Tibial artery (tissue), 4 donors: ENCODE data around the gene TTN.

Source experiments
- DNase-seq, 2 donors: peaks; one replicate each; pipeline ENCODE4 v3.0.0-alpha.2; 2019
- H3K27ac ChIP-seq, 2 donors: fragments of 200-600 bp; sonication (generic) in 1 of 2; 1 replicate in 1 of 2; 2 replicates in 1 of 2; pipeline ENCODE4 v1.5.1; 2018 to 2019; ENCODE audit warnings: mild to moderate bottlenecking in 1 of 2
- H3K27me3 ChIP-seq, 2 donors: fragments of 200-600 bp; sonication (generic) in 1 of 2; one replicate each; pipeline versions ENCODE4 v1.5.1 to v1.6.0; 2016 to 2019
- H3K36me3 ChIP-seq, 3 donors: fragments of 200-600 bp; sonication (generic) in 2 of 3; one replicate each; pipeline ENCODE4 v1.5.1; 2016 to 2019; ENCODE audit warnings: mild to moderate bottlenecking in 2 of 3
- H3K4me1 ChIP-seq, 4 donors: fragments of 200-600 bp; sonication (generic) in 2 of 4; 1 replicate in 3 of 4; 2 replicates in 1 of 4; pipeline ENCODE4 v1.5.1; 2016 to 2019
- H3K4me3 ChIP-seq, 2 donors: fragments of 200-600 bp; sonication (generic) in 1 of 2; 1 replicate in 1 of 2; 2 replicates in 1 of 2; pipeline ENCODE4 v1.5.1; 2018 to 2019; ENCODE audit warnings: mild to moderate bottlenecking in 2 of 2
- H3K9me3 ChIP-seq, 3 donors: fragments of 200-600 bp; sonication (generic) in 1 of 3; one replicate each; pipeline ENCODE4 v1.5.1; 2016 to 2019
- CTCF ChIP-seq, 2 experiments: fragments of 200-600 bp in 1 of 2; fragments of 450-650 bp in 1 of 2; IDR thresholded peaks; one replicate each; pipeline ENCODE4 v1.5.1; 2017 to 2019; ENCODE audit warnings: antibody characterized with exemption in 2 of 2, mild to moderate bottlenecking in 1 of 2, moderate library complexity in 1 of 2
- intact Hi-C: fragments of 100-400 bp; cut with DNase I; formaldehyde crosslinking; loops from one replicate; pipeline ENCODE4 v1.15.0; 2023; ENCODE audit warnings: low total_unique reads

The TTN gene

GRCh38 chr2:178747767-178748166 lies 59.5 kb downstream of the TTN start:
- Histone ChIP-seq H3K4me1 (no peaks in the 10 kb centered on the region), H3K27me3 (no peaks in the 10 kb centered on the region), H3K36me3 (no peaks in the 10 kb centered on the region), H3K4me3 (no peak overlapping the region), H3K27ac (no peak overlapping the region), H3K9me3 (no peaks in the 10 kb centered on the region)
- intact Hi-C loops: no loop called here
- no peak for DNase-seq
- TF ChIP-seq CTCF (IDR thresholded peaks at IDR 0.05): no peak

- intact Hi-C loops: no loop called here
- no peak overlapping the region for H3K4me3 ChIP-seq
- no peak for TF ChIP-seq CTCF (IDR thresholded peaks at IDR 0.05)
- H3K36me3 ChIP-seq: no peaks in the 10 kb centered on the region
- no peaks in the 10 kb centered on the region for H3K4me1 ChIP-seq
- H3K27ac ChIP-seq: no peak overlapping the region
- no peaks in the 10 kb centered on the region for H3K9me3 ChIP-seq
- DNase-seq: no peak
- H3K27me3 ChIP-seq: no peaks in the 10 kb centered on the region
Measured at GRCh38 chr2:178734518-178734917, 72.7 kb downstream of the TTN start.

GRCh38 chr2:178733975-178734374 lies 73.2 kb downstream of the TTN start:
- no peaks in the 10 kb centered on the region for H3K27me3 ChIP-seq
- no peak overlapping the region for H3K27ac ChIP-seq
- TF ChIP-seq CTCF (IDR thresholded peaks at IDR 0.05): no peak
- no peaks in the 10 kb centered on the region for H3K36me3 ChIP-seq
- no peak overlapping the region for H3K4me3 ChIP-seq
- no peaks in the 10 kb centered on the region for H3K9me3 ChIP-seq
- H3K4me1 ChIP-seq: no peaks in the 10 kb centered on the region
- intact Hi-C loops: no loop called here
- DNase-seq: no peak

GRCh38 chr2:178732913-178733312 lies 74.3 kb downstream of the TTN start:
- Histone ChIP-seq H3K27me3 (no peaks in the 10 kb centered on the region), H3K4me1 (no peaks in the 10 kb centered on the region), H3K4me3 (no peak overlapping the region), H3K9me3 (no peaks in the 10 kb centered on the region), H3K36me3 (no peaks in the 10 kb centered on the region), H3K27ac (no peak overlapping the region)
- no peak for DNase-seq
- intact Hi-C loops: no loop called here
- TF ChIP-seq CTCF (IDR thresholded peaks at IDR 0.05): no peak

- no peak overlapping the region for H3K27ac ChIP-seq
- H3K27me3 ChIP-seq: no peaks in the 10 kb centered on the region
- DNase-seq: no peak
- intact Hi-C loops: no loop called here
- peaks cover 0 to 3% (median 0%) of the 10 kb centered on the region in 3 donors for H3K9me3 ChIP-seq
- no peak for TF ChIP-seq CTCF (IDR thresholded peaks at IDR 0.05)
- no peak overlapping the region for H3K4me3 ChIP-seq
- H3K4me1 ChIP-seq: no peaks in the 10 kb centered on the region
- no peaks in the 10 kb centered on the region for H3K36me3 ChIP-seq
Measured at GRCh38 chr2:178731300-178731699, 75.9 kb downstream of the TTN start.

GRCh38 chr2:178730049-178730448 lies 77.2 kb downstream of the TTN start:
- Histone ChIP-seq H3K9me3 (peaks cover 0 to 3% (median 0%) of the 10 kb centered on the region in 3 donors), H3K4me1 (no peaks in the 10 kb centered on the region), H3K27ac (no peak overlapping the region), H3K27me3 (no peaks in the 10 kb centered on the region), H3K4me3 (no peak overlapping the region), H3K36me3 (no peaks in the 10 kb centered on the region)
- no peak for TF ChIP-seq CTCF (IDR thresholded peaks at IDR 0.05)
- intact Hi-C loops: no loop called here
- no peak for DNase-seq
